ENCODE data around the gene SPEM2. TPM values are rescaled to one million over a fixed set of nuclear protein-coding genes. Genes with fewer than 3 reads are reported as not detected.

SPEM2 gene
- total RNA-seq, 4 donors from 2014 or later, result not detected

DNA sequence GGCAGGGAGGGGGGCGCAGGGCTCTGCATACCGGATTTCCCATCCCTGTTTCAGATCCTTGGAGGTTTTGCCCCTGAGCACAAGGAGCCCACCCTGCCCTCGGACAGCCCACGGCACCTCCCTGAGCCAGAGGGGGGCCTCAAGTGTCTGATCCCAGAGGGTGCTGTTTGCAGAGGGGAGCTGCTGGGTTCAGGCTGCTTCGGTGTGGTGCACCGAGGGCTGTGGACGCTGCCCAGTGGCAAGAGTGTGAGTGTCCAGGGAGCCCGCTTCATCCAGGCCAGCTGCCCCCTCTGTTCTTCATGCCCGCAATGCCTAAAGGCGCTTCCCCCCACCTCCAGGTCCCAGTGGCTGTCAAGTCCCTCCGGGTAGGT, 42.1 kb upstream of the SPEM2 start:
- H3K4me3 ChIP-seq, result peak overlapping the region in 3 of 4 donors; percentile 1 to 61 (median 42)
- H3K27ac ChIP-seq, result peak overlapping the region in 2 of 4 donors; percentile 66 to 71
- H3K36me3 ChIP-seq, result peaks cover 5 to 55% (median 7%) of the 10 kb centered on the region in 3 donors
- H3K27me3 ChIP-seq, result peaks cover 0 to 5% (median 0%) of the 10 kb centered on the region in 4 donors
- H3K4me1 ChIP-seq, result peaks cover 20 to 53% (median 31%) of the 10 kb centered on the region in 3 donors
- WGBS, 2 donors, result 62 to 90% methylated on average over 2 of the region's 11 CpGs
- peaks cover 0 to 5% (median 0%) of the 10 kb centered on the region in 3 donors for H3K9me3 ChIP-seq
- DNase-seq, result no peak
- no peak for TF ChIP-seq POLR2A (IDR thresholded peaks at IDR 0.05)
- TF ChIP-seq, protein P1, sequence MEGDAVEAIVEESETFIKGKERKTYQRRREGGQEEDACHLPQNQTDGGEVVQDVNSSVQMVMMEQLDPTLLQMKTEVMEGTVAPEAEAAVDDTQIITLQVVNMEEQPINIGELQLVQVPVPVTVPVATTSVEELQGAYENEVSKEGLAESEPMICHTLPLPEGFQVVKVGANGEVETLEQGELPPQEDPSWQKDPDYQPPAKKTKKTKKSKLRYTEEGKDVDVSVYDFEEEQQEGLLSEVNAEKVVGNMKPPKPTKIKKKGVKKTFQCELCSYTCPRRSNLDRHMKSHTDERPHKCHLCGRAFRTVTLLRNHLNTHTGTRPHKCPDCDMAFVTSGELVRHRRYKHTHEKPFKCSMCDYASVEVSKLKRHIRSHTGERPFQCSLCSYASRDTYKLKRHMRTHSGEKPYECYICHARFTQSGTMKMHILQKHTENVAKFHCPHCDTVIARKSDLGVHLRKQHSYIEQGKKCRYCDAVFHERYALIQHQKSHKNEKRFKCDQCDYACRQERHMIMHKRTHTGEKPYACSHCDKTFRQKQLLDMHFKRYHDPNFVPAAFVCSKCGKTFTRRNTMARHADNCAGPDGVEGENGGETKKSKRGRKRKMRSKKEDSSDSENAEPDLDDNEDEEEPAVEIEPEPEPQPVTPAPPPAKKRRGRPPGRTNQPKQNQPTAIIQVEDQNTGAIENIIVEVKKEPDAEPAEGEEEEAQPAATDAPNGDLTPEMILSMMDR (IDR thresholded peaks at IDR 0.05), result no peak
- intact Hi-C loops (cut with DNase I), result no loop called here

DNA sequence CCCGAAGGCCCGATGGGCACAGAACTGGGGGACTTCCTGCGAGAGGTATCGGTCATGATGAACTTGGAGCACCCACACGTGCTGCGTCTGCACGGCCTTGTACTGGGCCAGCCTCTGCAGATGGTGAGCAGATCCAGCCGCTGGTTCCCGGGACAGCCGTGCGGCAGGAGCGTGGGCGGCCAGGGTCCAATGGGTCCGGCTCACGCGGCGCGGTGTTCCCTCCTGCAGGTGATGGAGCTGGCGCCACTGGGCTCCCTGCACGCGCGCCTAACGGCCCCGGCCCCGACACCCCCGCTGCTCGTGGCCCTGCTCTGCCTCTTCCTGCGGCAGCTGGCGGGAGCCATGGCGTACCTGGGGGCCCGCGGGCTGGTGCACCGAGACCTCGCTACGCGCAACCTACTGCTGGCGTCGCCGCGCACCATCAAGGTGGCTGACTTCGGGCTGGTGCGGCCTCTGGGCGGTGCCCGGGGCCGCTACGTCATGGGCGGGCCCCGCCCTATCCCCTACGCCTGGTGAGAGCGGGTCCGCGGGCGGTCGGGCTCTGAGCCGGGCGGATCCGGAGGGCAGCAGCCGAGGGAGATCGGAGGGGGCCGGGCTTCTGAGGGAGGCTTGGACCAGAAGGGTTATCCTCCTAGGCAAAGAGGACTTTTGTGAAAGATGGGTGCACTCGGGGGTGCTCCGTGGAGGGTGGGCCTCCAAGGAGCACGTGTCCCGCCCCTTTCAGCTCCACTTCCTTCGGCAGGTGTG, 41.5 kb upstream of the SPEM2 start:
- no peak for DNase-seq
- Histone ChIP-seq H3K36me3 (peaks cover 10 to 61% (median 12%) of the 10 kb centered on the region in 3 donors), H3K27ac (peak overlapping the region in 3 of 4 donors; percentile 52 to 71 (median 66)), H3K27me3 (peaks cover 0 to 5% (median 0%) of the 10 kb centered on the region in 4 donors), H3K4me3 (peak overlapping the region; percentile 1 to 61 (median 38)), H3K4me1 (peaks cover 20 to 53% (median 31%) of the 10 kb centered on the region in 3 donors), H3K9me3 (peaks cover 0 to 4% (median 0%) of the 10 kb centered on the region in 3 donors)
- intact Hi-C loops (cut with DNase I), result no loop called here
- no peak for TF ChIP-seq POLR2A (IDR thresholded peaks at IDR 0.05)
- TF ChIP-seq, protein P1 (IDR thresholded peaks at IDR 0.05), result no peak
- 60 to 74% methylated on average over 7 to 13 of the region's 65 CpGs for WGBS, 2 donors

- Histone ChIP-seq H3K9me3 (no peaks in the 10 kb centered on the region), H3K4me3 (peak overlapping the region; percentile 1 to 61 (median 38)), H3K4me1 (peaks cover 20 to 53% (median 31%) of the 10 kb centered on the region in 3 donors), H3K27ac (peak overlapping the region in 3 of 4 donors; percentile 52 to 71 (median 66)), H3K36me3 (peaks cover 15 to 68% (median 19%) of the 10 kb centered on the region in 3 donors), H3K27me3 (peaks cover 0 to 5% (median 0%) of the 10 kb centered on the region in 4 donors)
- DNase-seq, result no peak
- 62 to 92% methylated on average over 7 to 10 of the region's 23 CpGs for WGBS, 2 donors
- intact Hi-C loops (cut with DNase I), result no loop called here
- TF ChIP-seq POLR2A (IDR thresholded peaks at IDR 0.05), result no peak
- TF ChIP-seq, protein P1 (IDR thresholded peaks at IDR 0.05), result no peak
Observed at GRCh38 chr17:7384489-7385081, 40.8 kb upstream of the SPEM2 start.

- intact Hi-C loops (cut with DNase I), result no loop called here
- DNase-seq, result no peak
- no peak overlapping the region for H3K4me3 ChIP-seq
- no peak overlapping the region for H3K27ac ChIP-seq
- no peak for TF ChIP-seq POLR2A (IDR thresholded peaks at IDR 0.05)
- no peaks in the 10 kb centered on the region for H3K9me3 ChIP-seq
- H3K27me3 ChIP-seq, result no peaks in the 10 kb centered on the region
- peaks cover 23 to 95% (median 25%) of the 10 kb centered on the region in 3 donors for H3K36me3 ChIP-seq
- 89% methylated on average over 3 of the region's 10 CpGs; no CpG with 5 or more reads in 1 of the 2 donors for WGBS, 2 donors
- peaks cover 10 to 30% (median 13%) of the 10 kb centered on the region in 3 donors for H3K4me1 ChIP-seq
Observed at GRCh38 chr17:7388856-7389255, 36.6 kb upstream of the SPEM2 start.

DNA sequence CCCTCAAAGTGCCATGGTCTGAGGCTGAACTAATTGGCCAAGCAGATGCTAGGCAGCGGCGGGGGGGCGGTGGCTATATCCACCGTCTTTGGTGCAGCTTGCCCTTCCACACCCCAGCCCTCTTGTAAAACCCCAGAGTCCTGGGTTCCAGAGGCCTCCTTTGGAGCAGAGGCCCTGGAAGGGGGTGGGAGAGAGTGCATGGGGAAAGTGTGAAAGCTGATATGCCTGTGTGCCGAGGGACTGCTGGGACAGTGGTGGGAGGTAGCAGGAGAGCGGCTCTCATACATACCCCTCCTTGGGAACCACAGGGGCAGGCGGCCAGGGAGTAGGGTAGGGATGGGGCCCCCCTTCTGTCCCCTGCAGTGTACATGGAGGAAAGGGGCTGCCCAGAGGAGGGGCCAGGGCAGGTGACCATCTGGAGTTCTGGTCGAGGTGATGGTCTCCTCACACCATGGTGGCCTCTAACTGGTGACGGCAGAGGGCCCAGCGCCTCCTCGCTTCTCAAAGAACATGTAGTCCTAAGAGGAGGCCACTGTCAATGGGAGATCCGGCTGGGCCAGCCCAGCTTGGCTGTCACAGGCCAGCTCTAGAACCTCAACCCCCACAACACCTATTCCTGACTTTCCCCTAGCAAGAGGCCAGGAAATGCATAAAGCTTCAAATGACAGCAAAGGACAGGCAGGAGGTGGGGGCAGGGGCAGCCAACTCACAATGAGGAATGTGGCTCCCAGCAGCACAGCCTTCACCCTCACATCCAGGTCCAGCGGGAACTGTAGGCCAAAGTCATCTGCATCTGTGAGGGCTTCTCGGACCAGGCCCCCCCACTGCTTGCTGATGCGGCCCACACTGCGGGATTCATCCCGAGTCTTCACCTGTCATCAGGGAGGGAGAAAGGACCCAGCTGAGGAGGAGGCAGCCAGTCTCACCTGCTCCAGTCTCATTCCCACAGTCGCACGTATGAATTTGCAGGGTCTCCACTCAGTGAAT, 35.2 kb upstream of the SPEM2 start:
- Histone ChIP-seq H3K27me3 (no peaks in the 10 kb centered on the region), H3K36me3 (peaks cover 23 to 81% (median 25%) of the 10 kb centered on the region in 3 donors), H3K27ac (no peak overlapping the region), H3K4me3 (no peak overlapping the region), H3K9me3 (no peaks in the 10 kb centered on the region), H3K4me1 (peaks cover 10 to 29% (median 14%) of the 10 kb centered on the region in 3 donors)
- no peak for TF ChIP-seq POLR2A (IDR thresholded peaks at IDR 0.05)
- TF ChIP-seq, protein P1 (IDR thresholded peaks at IDR 0.05), result no peak
- WGBS, 2 donors, result 78 to 81% methylated on average over 12 to 17 of the region's 19 CpGs
- no peak for DNase-seq
- intact Hi-C loops (cut with DNase I), result no loop called here
